ENCODE data around the gene SYNJ2.

GRCh38 chr6:158003910-158004700 lies 22.4 kb downstream of the SYNJ2 start:
- TF ChIP-seq CTCF (IDR thresholded peaks at IDR 0.05), result no peak
- no peak for TF ChIP-seq POLR2A (IDR thresholded peaks at IDR 0.05)
